Measurements from ENCODE around the gene PEDS1. TPM values are rescaled to one million over a fixed set of nuclear protein-coding genes. Genes with fewer than 3 reads are reported as not detected.

Gene PEDS1
- total and polyA plus RNA-seq, 2 of the 13 experiments (the other 11 are each of a cell fraction or from before 2014, with no cell fraction given) = 30.5 to 93.9 TPM

- TF ChIP-seq THAP9 (CRISPR knock-in tag; IDR thresholded peaks at IDR 0.05; ENCODE audit: borderline replicate concordance) (peak; percentile 69; the same call in 1 of the 2 replicates), MAFG (CRISPR knock-in tag; IDR thresholded peaks at IDR 0.05) (no peak), REL (CRISPR knock-in tag; conservative IDR thresholded peaks at IDR 0.05) (peak; percentile 79; the same call in 1 of the 2 replicates), MAFF (IDR thresholded peaks at IDR 0.05; ENCODE audit: low read depth, low read length) (peak; percentile 11; the same call in 1 of the 2 replicates), PBX3 (CRISPR knock-in tag; IDR thresholded peaks at IDR 0.05; ENCODE audit: borderline replicate concordance) (0 out of 2 replicates have a peak, but pooled peaks have one; percentile 23), XRCC5 (optimal IDR thresholded peaks at IDR 0.05; ENCODE audit: low read length) (no peak), KLF12 (CRISPR knock-in tag; IDR thresholded peaks at IDR 0.05; ENCODE audit: borderline replicate concordance) (peak; percentile 93; the same call in 1 of the 2 replicates), BRF2 (CRISPR knock-in tag; IDR thresholded peaks at IDR 0.05) (peak; percentile 73), ZNF766 (CRISPR knock-in tag; IDR thresholded peaks at IDR 0.05; ENCODE audit: borderline replicate concordance) (no peak; the same call in 1 of the 2 replicates), ETV6 (CRISPR knock-in tag; conservative IDR thresholded peaks at IDR 0.05) (no peak; the same call in 1 of the 2 replicates)
- TF ChIP-seq, protein P1, sequence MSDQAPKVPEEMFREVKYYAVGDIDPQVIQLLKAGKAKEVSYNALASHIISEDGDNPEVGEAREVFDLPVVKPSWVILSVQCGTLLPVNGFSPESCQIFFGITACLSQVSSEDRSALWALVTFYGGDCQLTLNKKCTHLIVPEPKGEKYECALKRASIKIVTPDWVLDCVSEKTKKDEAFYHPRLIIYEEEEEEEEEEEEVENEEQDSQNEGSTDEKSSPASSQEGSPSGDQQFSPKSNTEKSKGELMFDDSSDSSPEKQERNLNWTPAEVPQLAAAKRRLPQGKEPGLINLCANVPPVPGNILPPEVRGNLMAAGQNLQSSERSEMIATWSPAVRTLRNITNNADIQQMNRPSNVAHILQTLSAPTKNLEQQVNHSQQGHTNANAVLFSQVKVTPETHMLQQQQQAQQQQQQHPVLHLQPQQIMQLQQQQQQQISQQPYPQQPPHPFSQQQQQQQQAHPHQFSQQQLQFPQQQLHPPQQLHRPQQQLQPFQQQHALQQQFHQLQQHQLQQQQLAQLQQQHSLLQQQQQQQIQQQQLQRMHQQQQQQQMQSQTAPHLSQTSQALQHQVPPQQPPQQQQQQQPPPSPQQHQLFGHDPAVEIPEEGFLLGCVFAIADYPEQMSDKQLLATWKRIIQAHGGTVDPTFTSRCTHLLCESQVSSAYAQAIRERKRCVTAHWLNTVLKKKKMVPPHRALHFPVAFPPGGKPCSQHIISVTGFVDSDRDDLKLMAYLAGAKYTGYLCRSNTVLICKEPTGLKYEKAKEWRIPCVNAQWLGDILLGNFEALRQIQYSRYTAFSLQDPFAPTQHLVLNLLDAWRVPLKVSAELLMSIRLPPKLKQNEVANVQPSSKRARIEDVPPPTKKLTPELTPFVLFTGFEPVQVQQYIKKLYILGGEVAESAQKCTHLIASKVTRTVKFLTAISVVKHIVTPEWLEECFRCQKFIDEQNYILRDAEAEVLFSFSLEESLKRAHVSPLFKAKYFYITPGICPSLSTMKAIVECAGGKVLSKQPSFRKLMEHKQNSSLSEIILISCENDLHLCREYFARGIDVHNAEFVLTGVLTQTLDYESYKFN (CRISPR knock-in tag; conservative IDR thresholded peaks at IDR 0.05) = peak; percentile 50
- TF ChIP-seq, protein P2, sequence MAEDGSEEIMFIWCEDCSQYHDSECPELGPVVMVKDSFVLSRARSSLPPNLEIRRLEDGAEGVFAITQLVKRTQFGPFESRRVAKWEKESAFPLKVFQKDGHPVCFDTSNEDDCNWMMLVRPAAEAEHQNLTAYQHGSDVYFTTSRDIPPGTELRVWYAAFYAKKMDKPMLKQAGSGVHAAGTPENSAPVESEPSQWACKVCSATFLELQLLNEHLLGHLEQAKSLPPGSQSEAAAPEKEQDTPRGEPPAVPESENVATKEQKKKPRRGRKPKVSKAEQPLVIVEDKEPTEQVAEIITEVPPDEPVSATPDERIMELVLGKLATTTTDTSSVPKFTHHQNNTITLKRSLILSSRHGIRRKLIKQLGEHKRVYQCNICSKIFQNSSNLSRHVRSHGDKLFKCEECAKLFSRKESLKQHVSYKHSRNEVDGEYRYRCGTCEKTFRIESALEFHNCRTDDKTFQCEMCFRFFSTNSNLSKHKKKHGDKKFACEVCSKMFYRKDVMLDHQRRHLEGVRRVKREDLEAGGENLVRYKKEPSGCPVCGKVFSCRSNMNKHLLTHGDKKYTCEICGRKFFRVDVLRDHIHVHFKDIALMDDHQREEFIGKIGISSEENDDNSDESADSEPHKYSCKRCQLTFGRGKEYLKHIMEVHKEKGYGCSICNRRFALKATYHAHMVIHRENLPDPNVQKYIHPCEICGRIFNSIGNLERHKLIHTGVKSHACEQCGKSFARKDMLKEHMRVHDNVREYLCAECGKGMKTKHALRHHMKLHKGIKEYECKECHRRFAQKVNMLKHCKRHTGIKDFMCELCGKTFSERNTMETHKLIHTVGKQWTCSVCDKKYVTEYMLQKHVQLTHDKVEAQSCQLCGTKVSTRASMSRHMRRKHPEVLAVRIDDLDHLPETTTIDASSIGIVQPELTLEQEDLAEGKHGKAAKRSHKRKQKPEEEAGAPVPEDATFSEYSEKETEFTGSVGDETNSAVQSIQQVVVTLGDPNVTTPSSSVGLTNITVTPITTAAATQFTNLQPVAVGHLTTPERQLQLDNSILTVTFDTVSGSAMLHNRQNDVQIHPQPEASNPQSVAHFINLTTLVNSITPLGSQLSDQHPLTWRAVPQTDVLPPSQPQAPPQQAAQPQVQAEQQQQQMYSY (CRISPR knock-in tag; IDR thresholded peaks at IDR 0.05) = 0 out of 2 replicates have a peak, but pooled peaks have one; percentile 6
Observed at GRCh38 chr20:50112512-50113419, 40.8 kb downstream of the PEDS1 start, which contains the start of gene UBE2V1 (continued).

Measured in HepG2 (cell line).